Bronchial epithelial cell (primary cell): ENCODE data around the gene CRYBG1. TPM values are rescaled to one million over a fixed set of nuclear protein-coding genes. Genes with fewer than 3 reads are reported as not detected.
A peak's percentile ranks its signal among the peaks of the same experiment; 100 is the strongest.

Experiments
- DNase-seq: peaks from one replicate; pipeline ENCODE4 v3.0.0-alpha.2; 2010; ENCODE audit warnings: low read depth
- FAIRE-seq: peaks from 2 replicates; lab custom pipeline; 2011; peaks lifted over from hg19 to GRCh38; lab: Jason Lieb, UNC
- H3K27me3 ChIP-seq: 2 replicates; pipeline ENCODE4 v1.5.1; 2011; ENCODE audit warnings: low read length; ENCODE audit not compliant: control insufficient read depth, insufficient read depth
- H3K36me3 ChIP-seq: 2 replicates; pipeline ENCODE4 v1.5.1; 2011; ENCODE audit warnings: low read length; ENCODE audit not compliant: control insufficient read depth, insufficient read depth
- H3K4me3 ChIP-seq: 2 replicates; pipeline ENCODE4 v1.5.1; 2011; ENCODE audit warnings: mild to moderate bottlenecking, low read depth, low read length, control low read depth
- CTCF ChIP-seq: IDR thresholded peaks from 2 replicates; pipeline ENCODE4 v1.5.1; 2011; ENCODE audit warnings: mild to moderate bottlenecking, moderate library complexity, low read length, control low read depth, inconsistent platforms; ENCODE audit not compliant: insufficient read depth, severe bottlenecking
- total RNA-seq: library from RNA; depleted of rRNA; stranded (reverse); fragments of >200 nt; gene quantifications from 2 replicates; pipeline ENCODE4 v1.2.1, GENCODE V29; 2014

The CRYBG1 gene
- total RNA-seq, 1 donor from 2014 or later, result 45.0 TPM

GRCh38 chr6:106321940-106322339 is 38.6 kb upstream of the CRYBG1 start:
- TF ChIP-seq CTCF, result no peak
- H3K36me3 ChIP-seq, result no peaks in the 10 kb centered on the region
- no peak for FAIRE-seq
- H3K4me3 ChIP-seq, result no peak overlapping the region
- DNase-seq, result no peak
- H3K27me3 ChIP-seq, result no peaks in the 10 kb centered on the region

- FAIRE-seq (no peak), DNase-seq (peak; percentile 31)
- Histone ChIP-seq H3K27me3 (no peaks in the 10 kb centered on the region), H3K36me3 (no peaks in the 10 kb centered on the region), H3K4me3 (peak overlapping the region; percentile 61)
- TF ChIP-seq CTCF, result no peak
These were observed 35.7 kb upstream of the CRYBG1 start for GRCh38 chr6:106324726-106325335.

GRCh38 chr6:106325336-106326178 is 35.0 kb upstream of the CRYBG1 start, which contains the start of gene ATG5:
ATG5 (minus strand) TSS chr6:106325760; CDS start chr6:106316208, 9,552 bp downstream.
- DNase-seq (peak; percentile 97), FAIRE-seq (peak; percentile 88)
- Histone ChIP-seq H3K36me3 (no peaks in the 10 kb centered on the region), H3K4me3 (peak within 1 kb of the TSS; percentile 61), H3K27me3 (no peaks in the 10 kb centered on the region)
- TF ChIP-seq CTCF, result no peak

GRCh38 chr6:106334646-106335448 is 25.7 kb upstream of the CRYBG1 start:
- DNase-seq, result peak; percentile 58
- no peaks in the 10 kb centered on the region for H3K36me3 ChIP-seq
- peak; percentile 52 for TF ChIP-seq CTCF
- no peaks in the 10 kb centered on the region for H3K27me3 ChIP-seq
- no peak for FAIRE-seq
- H3K4me3 ChIP-seq, result no peak overlapping the region

GRCh38 chr6:106339334-106340029 is 21.0 kb upstream of the CRYBG1 start:
- Histone ChIP-seq H3K4me3 (no peak overlapping the region), H3K36me3 (no peaks in the 10 kb centered on the region), H3K27me3 (no peaks in the 10 kb centered on the region)
- FAIRE-seq (no peak), DNase-seq (peak; percentile 90)
- TF ChIP-seq CTCF, result peak; percentile 90
